HCT116 (cell line): ENCODE data around the gene CTNNAL1.

ENCODE experiments used
- CEBPB ChIP-seq: IDR thresholded peaks from 2 replicates; pipeline ENCODE4 v1.6.1; 2012; ENCODE audit warnings: low read depth
- CTCF ChIP-seq, 3 experiments: fragments of 200-600 bp in 1 of 3; sonication (generic) in 1 of 3; IDR thresholded peaks in 2 of 3; conservative IDR thresholded peaks in 1 of 3; 2 replicates each; pipeline ENCODE4 v1.5.1; 2012 to 2017; ENCODE audit warnings: low read depth in 2 of 3, low read length in 2 of 3, antibody characterized with exemption in 1 of 3, borderline replicate concordance in 1 of 3, control low read depth in 1 of 3, mild to moderate bottlenecking in 1 of 3, mixed read lengths in 1 of 3, mixed run types in 1 of 3, moderate library complexity in 1 of 3; ENCODE audit not compliant: insufficient read depth in 1 of 3
- EZH2phosphoT487 ChIP-seq: fragments of 200-600 bp; IDR thresholded peaks from 2 replicates; pipeline ENCODE4 v1.6.1; 2018; ENCODE audit warnings: antibody characterized with exemption, borderline replicate concordance
- MAX ChIP-seq: IDR thresholded peaks from 2 replicates; pipeline ENCODE4 v1.6.1; 2012
- POLR2A ChIP-seq: IDR thresholded peaks from 2 replicates; pipeline ENCODE4 v1.7.0; 2011; ENCODE audit warnings: borderline replicate concordance; ENCODE audit not compliant: insufficient read depth, insufficient read length; ENCODE audit errors: extremely low read depth
- POLR2AphosphoS5 ChIP-seq: IDR thresholded peaks from 2 replicates; pipeline ENCODE4 v1.6.1; 2011; ENCODE audit warnings: mild to moderate bottlenecking, low read depth, low read length, moderate library complexity
- RAD21 ChIP-seq: IDR thresholded peaks from 2 replicates; pipeline ENCODE4 v1.6.1; 2012; ENCODE audit warnings: low read depth, mild to moderate bottlenecking
- SRF ChIP-seq: IDR thresholded peaks from 2 replicates; pipeline ENCODE4 v1.6.1; 2012; ENCODE audit warnings: low read depth
- YY1 ChIP-seq: IDR thresholded peaks from 2 replicates; pipeline ENCODE4 v1.6.1; 2011; ENCODE audit warnings: low read length, low read depth, moderate library complexity, mild to moderate bottlenecking; ENCODE audit not compliant: insufficient replicate concordance; ENCODE audit errors: extremely low read depth
- ZFX ChIP-seq: fragments of 450-650 bp; IDR thresholded peaks from 2 replicates; pipeline ENCODE4 v1.6.1; 2017
- ZNF274 ChIP-seq: fragments of 200-500 bp; sonication (Bioruptor generic); IDR thresholded peaks from 2 replicates; pipeline ENCODE4 v1.6.1; 2014; ENCODE audit warnings: mild to moderate bottlenecking, low read depth, low read length, inconsistent platforms

- TF ChIP-seq RAD21 (no peak), CEBPB (no peak), CTCF (IDR thresholded peaks at IDR 0.05 in 2 of 3, conservative IDR thresholded peaks at IDR 0.05 in 1 of 3; ENCODE audit: borderline replicate concordance in 1 of 3, insufficient read depth in 1 of 3, low read depth in 2 of 3, low read length in 2 of 3) (no peak), POLR2A (no peak), POLR2AphosphoS5 (no peak), YY1 (no peak), ZNF274 (no peak), MAX (no peak), SRF (no peak), EZH2phosphoT487 (no peak), ZFX (no peak)
Observed at GRCh38 chr9:108933231-108933717, 80.0 kb downstream of the CTNNAL1 start.
